ENCODE data around the gene PRSS38. TPM values are rescaled to one million over a fixed set of nuclear protein-coding genes. Genes with fewer than 3 reads are reported as not detected.

PRSS38 gene
- total RNA-seq, 2 experiments from 2014 or later: not detected

GRCh38 chr1:227892489-227893299, 77.2 kb downstream of the PRSS38 start:
- ATAC-seq (ENCODE audit: poor library complexity): no peak
- H3K27ac ChIP-seq (ENCODE audit: low read depth in 1 of 2, low read length in 2 of 2): no peak overlapping the region
- CTCF ChIA-PET: no interaction called here
- H3K36me3 Mint-ChIP-seq (ENCODE audit: low read depth): no peaks in the 10 kb centered on the region
- H3K4me1 ChIP-seq (ENCODE audit: insufficient read depth, low read length): peaks cover 20% of the 10 kb centered on the region
- no peaks in the 10 kb centered on the region for H3K9me3 ChIP-seq (ENCODE audit: control insufficient read depth in 1 of 2, insufficient read depth in 1 of 2, low read length in 2 of 2)
- H3K36me3 ChIP-seq (ENCODE audit: insufficient read depth, low read length): no peaks in the 10 kb centered on the region
- no peaks in the 10 kb centered on the region for H3K27me3 ChIP-seq (ENCODE audit: control insufficient read depth in 1 of 2, insufficient read depth in 2 of 2, low read length in 2 of 2)
- H3K27ac Mint-ChIP-seq: no peak overlapping the region
- DNase-seq: peak in 3 of 14 experiments; percentile 0 to 30 (median 4)
- no peak overlapping the region for H3K4me3 ChIP-seq (ENCODE audit: low read length)
- no peaks in the 10 kb centered on the region for H3K9me3 Mint-ChIP-seq
- H3K4me1 Mint-ChIP-seq (ENCODE audit: low read depth): peaks cover 10% of the 10 kb centered on the region
- POLR2A ChIA-PET: no interaction called here
- no peak overlapping the region for H3K4me3 Mint-ChIP-seq
- intact Hi-C loops (cut with DNase I, micrococcal nuclease): no loop called here
- H3K27me3 Mint-ChIP-seq: no peaks in the 10 kb centered on the region
- TF ChIP-seq CTCF (IDR thresholded peaks at IDR 0.05): no peak

- ChIA-PET CTCF (interaction anchor here (0.5 kb wide), 1 partner anchor 15 kb away, joined by 3 read pairs; no protein-coding TSS in a partner anchor), POLR2A (no interaction called here)
- Mint-ChIP-seq H3K4me1 (ENCODE audit: low read depth) (peaks cover 7% of the 10 kb centered on the region), H3K36me3 (ENCODE audit: low read depth) (no peaks in the 10 kb centered on the region), H3K9me3 (no peaks in the 10 kb centered on the region), H3K4me3 (no peak overlapping the region), H3K27me3 (no peaks in the 10 kb centered on the region), H3K27ac (no peak overlapping the region)
- Histone ChIP-seq H3K9me3 (ENCODE audit: control insufficient read depth in 1 of 2, insufficient read depth in 1 of 2, low read length in 2 of 2) (no peaks in the 10 kb centered on the region), H3K36me3 (ENCODE audit: insufficient read depth, low read length) (no peaks in the 10 kb centered on the region), H3K4me3 (ENCODE audit: low read length) (no peak overlapping the region), H3K27ac (ENCODE audit: low read depth in 1 of 2, low read length in 2 of 2) (no peak overlapping the region), H3K4me1 (ENCODE audit: insufficient read depth, low read length) (peaks cover 13% of the 10 kb centered on the region), H3K27me3 (ENCODE audit: control insufficient read depth in 1 of 2, insufficient read depth in 2 of 2, low read length in 2 of 2) (no peaks in the 10 kb centered on the region)
- ATAC-seq (ENCODE audit: poor library complexity): no peak
- intact Hi-C loops (cut with DNase I, micrococcal nuclease): no loop called here
- TF ChIP-seq CTCF (IDR thresholded peaks at IDR 0.05): no peak
- peak in 2 of 14 experiments; percentile 5 to 25 for DNase-seq
Measured at GRCh38 chr1:227893300-227893948, 77.9 kb downstream of the PRSS38 start.

- intact Hi-C loops (cut with DNase I, micrococcal nuclease): no loop called here
Measured at GRCh38 chr1:227893949-227894721, 78.7 kb downstream of the PRSS38 start.

More at GRCh38 chr1:227893949-227894721, 78.7 kb downstream of the PRSS38 start:
- H3K27ac ChIP-seq (ENCODE audit: low read depth in 1 of 2, low read length in 2 of 2): no peak overlapping the region
- H3K27me3 ChIP-seq (ENCODE audit: control insufficient read depth in 1 of 2, insufficient read depth in 2 of 2, low read length in 2 of 2): no peaks in the 10 kb centered on the region
- no peaks in the 10 kb centered on the region for H3K9me3 Mint-ChIP-seq
- H3K4me1 Mint-ChIP-seq (ENCODE audit: low read depth): peaks cover 7% of the 10 kb centered on the region
- no peak for TF ChIP-seq CTCF (IDR thresholded peaks at IDR 0.05)
- DNase-seq (peak in 3 of 14 experiments; percentile 1 to 27 (median 8)), ATAC-seq (ENCODE audit: poor library complexity) (no peak)
- no peaks in the 10 kb centered on the region for H3K9me3 ChIP-seq (ENCODE audit: control insufficient read depth in 1 of 2, insufficient read depth in 1 of 2, low read length in 2 of 2)
- no peak overlapping the region for H3K4me3 ChIP-seq (ENCODE audit: low read length)
- no peaks in the 10 kb centered on the region for H3K36me3 ChIP-seq (ENCODE audit: insufficient read depth, low read length)
- no peak overlapping the region for H3K27ac Mint-ChIP-seq
- peaks cover 9% of the 10 kb centered on the region for H3K4me1 ChIP-seq (ENCODE audit: insufficient read depth, low read length)
- no peak overlapping the region for H3K4me3 Mint-ChIP-seq
- CTCF ChIA-PET: interaction anchor here (0.5 kb wide), 1 partner anchor 15 kb away, joined by 3 read pairs; no protein-coding TSS in a partner anchor
- no peaks in the 10 kb centered on the region for H3K27me3 Mint-ChIP-seq
- POLR2A ChIA-PET: no interaction called here
- no peaks in the 10 kb centered on the region for H3K36me3 Mint-ChIP-seq (ENCODE audit: low read depth)

All from CD4-positive, alpha-beta T cell (primary cell).